ENCODE results near the gene LYSMD2.

DNA sequence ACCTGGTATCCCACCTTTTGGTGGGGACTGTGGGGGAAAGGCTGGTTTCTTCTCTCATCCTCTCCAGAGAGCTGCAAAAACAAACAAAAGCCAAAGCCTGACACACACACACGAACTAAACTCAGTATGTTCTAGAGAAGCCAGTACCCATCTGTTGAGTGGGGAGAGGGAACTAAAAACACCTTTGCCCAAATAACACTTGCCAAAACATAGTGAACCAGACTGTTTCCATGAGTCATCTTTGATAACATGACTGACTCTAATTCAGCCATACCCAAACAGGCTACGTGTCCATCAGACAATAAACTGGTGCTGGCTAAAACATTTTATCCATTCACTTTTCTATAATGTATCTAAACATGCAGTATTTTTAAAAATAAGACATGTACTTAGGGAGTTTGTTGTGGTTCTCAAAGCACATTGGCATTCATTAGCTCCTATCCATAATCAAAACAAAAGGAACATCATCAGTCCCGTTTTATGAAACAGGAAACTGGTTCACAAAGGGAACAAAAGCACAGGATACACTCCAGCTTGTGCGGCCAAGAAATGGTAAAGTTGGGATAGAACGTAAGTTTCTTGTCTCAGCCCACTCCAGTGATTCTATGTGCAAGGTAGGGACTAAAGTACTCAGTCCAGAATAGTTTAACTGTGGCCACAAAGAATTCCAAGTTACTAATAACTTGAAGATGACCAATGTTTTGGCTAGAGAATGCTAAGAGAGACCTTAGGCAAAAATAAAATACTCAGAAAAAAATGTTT, 16.1 kb downstream of the LYSMD2 start:
- TF ChIP-seq EP300 (IDR thresholded peaks at IDR 0.05) (no peak), POLR2A (IDR thresholded peaks at IDR 0.05) (no peak)
- TF ChIP-seq, protein P1, sequence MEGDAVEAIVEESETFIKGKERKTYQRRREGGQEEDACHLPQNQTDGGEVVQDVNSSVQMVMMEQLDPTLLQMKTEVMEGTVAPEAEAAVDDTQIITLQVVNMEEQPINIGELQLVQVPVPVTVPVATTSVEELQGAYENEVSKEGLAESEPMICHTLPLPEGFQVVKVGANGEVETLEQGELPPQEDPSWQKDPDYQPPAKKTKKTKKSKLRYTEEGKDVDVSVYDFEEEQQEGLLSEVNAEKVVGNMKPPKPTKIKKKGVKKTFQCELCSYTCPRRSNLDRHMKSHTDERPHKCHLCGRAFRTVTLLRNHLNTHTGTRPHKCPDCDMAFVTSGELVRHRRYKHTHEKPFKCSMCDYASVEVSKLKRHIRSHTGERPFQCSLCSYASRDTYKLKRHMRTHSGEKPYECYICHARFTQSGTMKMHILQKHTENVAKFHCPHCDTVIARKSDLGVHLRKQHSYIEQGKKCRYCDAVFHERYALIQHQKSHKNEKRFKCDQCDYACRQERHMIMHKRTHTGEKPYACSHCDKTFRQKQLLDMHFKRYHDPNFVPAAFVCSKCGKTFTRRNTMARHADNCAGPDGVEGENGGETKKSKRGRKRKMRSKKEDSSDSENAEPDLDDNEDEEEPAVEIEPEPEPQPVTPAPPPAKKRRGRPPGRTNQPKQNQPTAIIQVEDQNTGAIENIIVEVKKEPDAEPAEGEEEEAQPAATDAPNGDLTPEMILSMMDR (IDR thresholded peaks at IDR 0.05) = no peak
